DOHH2 (cell line): ENCODE data around the gene PCDHGB6.
"Not testable (repeated sequence)": the region's sequence is repeated elsewhere in the genome, so short reads cannot be mapped to it uniquely, and the experiment has no call there.

Experiments
- H3F3A ChIP-seq: fragments of 200-600 bp; sonication (generic), shearing (Covaris generic); 2 replicates; pipeline ENCODE4 v1.6.0; 2016; ENCODE audit warnings: antibody characterized with exemption, mild to moderate bottlenecking; ENCODE audit not compliant: control insufficient read depth, insufficient read depth
- H3K27ac ChIP-seq: fragments of 200-600 bp; sonication (generic); 2 replicates; pipeline ENCODE4 v1.5.1; 2014; ENCODE audit warnings: low read depth, mild to moderate bottlenecking, low read length, moderate library complexity
- H3K27me3 ChIP-seq: fragments of 200-600 bp; sonication (generic); 2 replicates; pipeline ENCODE4 v1.6.1; 2014; ENCODE audit warnings: mild to moderate bottlenecking, low read length, mixed read lengths; ENCODE audit not compliant: control insufficient read depth
- H3K36me3 ChIP-seq: fragments of 200-600 bp; sonication (generic); 2 replicates; pipeline ENCODE4 v1.6.1; 2014; ENCODE audit warnings: mild to moderate bottlenecking, low read length, moderate library complexity, mixed read lengths; ENCODE audit not compliant: control insufficient read depth
- H3K4me1 ChIP-seq: fragments of 200-600 bp; sonication (generic); 2 replicates; pipeline ENCODE4 v1.6.1; 2014; ENCODE audit warnings: mild to moderate bottlenecking, low read length, mixed read lengths; ENCODE audit not compliant: control insufficient read depth
- H3K4me2 ChIP-seq: fragments of 200-600 bp; sonication (generic); 2 replicates; pipeline ENCODE4 v1.6.0; 2014; ENCODE audit warnings: mild to moderate bottlenecking, low read length, moderate library complexity
- H3K4me3 ChIP-seq: fragments of 200-600 bp; sonication (generic); 2 replicates; pipeline ENCODE4 v1.5.1; 2014; ENCODE audit warnings: mild to moderate bottlenecking, low read length, mixed read lengths
- H3K79me2 ChIP-seq: fragments of 200-600 bp; sonication (generic); 2 replicates; pipeline ENCODE4 v1.6.1; 2014; ENCODE audit warnings: mild to moderate bottlenecking, low read length, mixed read lengths; ENCODE audit not compliant: control insufficient read depth
- H3K9me2 ChIP-seq: fragments of 200-600 bp; sonication (generic); replicated peaks from 2 replicates; pipeline ENCODE4 v1.6.1; 2014; ENCODE audit warnings: mild to moderate bottlenecking, low read length, mixed read lengths; ENCODE audit not compliant: control insufficient read depth
- H3K9me3 ChIP-seq: fragments of 200-600 bp; sonication (generic); 2 replicates; pipeline ENCODE4 v1.6.1; 2014; ENCODE audit warnings: antibody characterized with exemption, low read length, mixed read lengths; ENCODE audit not compliant: control insufficient read depth, insufficient read depth
- H4K20me1 ChIP-seq: fragments of 200-600 bp; sonication (generic); 2 replicates; pipeline ENCODE4 v1.6.0; 2014; ENCODE audit warnings: low read depth, mild to moderate bottlenecking, antibody characterized with exemption, low read length, moderate library complexity; ENCODE audit not compliant: control insufficient read depth, insufficient read depth
- EZH2phosphoT487 ChIP-seq: fragments of 200-600 bp; sonication (generic); IDR thresholded peaks from 2 replicates; pipeline ENCODE4 v1.6.1; 2017; ENCODE audit warnings: borderline replicate concordance, mild to moderate bottlenecking, antibody characterized with exemption, low read length, moderate library complexity, mixed read lengths
- TF ChIP-seq, protein P1 (sequence below): fragments of 200-600 bp; sonication (generic); IDR thresholded peaks from one replicate; pipeline ENCODE4 v1.5.1; 2014; ENCODE audit warnings: antibody characterized with exemption, mild to moderate bottlenecking, low read depth, low read length; ENCODE audit not compliant: poor library complexity, severe bottlenecking

Gene PCDHGB6

DNA sequence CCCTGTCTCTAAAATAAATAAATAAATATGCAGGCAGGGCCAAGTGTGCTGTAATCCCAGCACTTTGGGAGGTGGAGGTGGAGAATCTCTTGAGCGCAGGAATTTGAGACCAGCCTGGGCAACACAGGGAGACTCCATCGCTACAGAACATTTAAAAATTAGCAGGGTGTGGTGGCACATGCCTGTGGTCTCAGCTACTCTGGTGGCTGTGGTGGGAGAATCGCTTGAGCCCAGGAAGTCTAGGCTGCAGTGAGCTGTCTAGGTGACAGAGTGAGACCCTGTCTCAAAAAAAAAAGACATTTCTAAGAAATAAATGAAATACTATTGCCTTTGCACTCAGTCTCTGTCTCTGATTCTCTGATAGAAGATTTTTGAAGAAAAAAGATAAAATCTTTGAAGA, 3.8 kb downstream of the PCDHGB6 start:
- peaks cover 18% of the 10 kb centered on the region for H3K36me3 ChIP-seq
- H3K9me2 ChIP-seq, result no peaks in the 10 kb centered on the region
- H3F3A ChIP-seq, result no peaks in the 10 kb centered on the region
- no peaks in the 10 kb centered on the region for H3K4me1 ChIP-seq
- H3K27ac ChIP-seq, result no peak overlapping the region
- no peaks in the 10 kb centered on the region for H3K79me2 ChIP-seq
- TF ChIP-seq, protein P1, sequence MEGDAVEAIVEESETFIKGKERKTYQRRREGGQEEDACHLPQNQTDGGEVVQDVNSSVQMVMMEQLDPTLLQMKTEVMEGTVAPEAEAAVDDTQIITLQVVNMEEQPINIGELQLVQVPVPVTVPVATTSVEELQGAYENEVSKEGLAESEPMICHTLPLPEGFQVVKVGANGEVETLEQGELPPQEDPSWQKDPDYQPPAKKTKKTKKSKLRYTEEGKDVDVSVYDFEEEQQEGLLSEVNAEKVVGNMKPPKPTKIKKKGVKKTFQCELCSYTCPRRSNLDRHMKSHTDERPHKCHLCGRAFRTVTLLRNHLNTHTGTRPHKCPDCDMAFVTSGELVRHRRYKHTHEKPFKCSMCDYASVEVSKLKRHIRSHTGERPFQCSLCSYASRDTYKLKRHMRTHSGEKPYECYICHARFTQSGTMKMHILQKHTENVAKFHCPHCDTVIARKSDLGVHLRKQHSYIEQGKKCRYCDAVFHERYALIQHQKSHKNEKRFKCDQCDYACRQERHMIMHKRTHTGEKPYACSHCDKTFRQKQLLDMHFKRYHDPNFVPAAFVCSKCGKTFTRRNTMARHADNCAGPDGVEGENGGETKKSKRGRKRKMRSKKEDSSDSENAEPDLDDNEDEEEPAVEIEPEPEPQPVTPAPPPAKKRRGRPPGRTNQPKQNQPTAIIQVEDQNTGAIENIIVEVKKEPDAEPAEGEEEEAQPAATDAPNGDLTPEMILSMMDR, result no peak
- TF ChIP-seq EZH2phosphoT487, result no peak
- H4K20me1 ChIP-seq, result no peaks in the 10 kb centered on the region
- H3K4me2 ChIP-seq, result no peak overlapping the region
- no peak overlapping the region for H3K4me3 ChIP-seq
- peaks cover 14% of the 10 kb centered on the region; the same call in 1 of the 2 replicates for H3K9me3 ChIP-seq
- no peaks in the 10 kb centered on the region for H3K27me3 ChIP-seq

DNA sequence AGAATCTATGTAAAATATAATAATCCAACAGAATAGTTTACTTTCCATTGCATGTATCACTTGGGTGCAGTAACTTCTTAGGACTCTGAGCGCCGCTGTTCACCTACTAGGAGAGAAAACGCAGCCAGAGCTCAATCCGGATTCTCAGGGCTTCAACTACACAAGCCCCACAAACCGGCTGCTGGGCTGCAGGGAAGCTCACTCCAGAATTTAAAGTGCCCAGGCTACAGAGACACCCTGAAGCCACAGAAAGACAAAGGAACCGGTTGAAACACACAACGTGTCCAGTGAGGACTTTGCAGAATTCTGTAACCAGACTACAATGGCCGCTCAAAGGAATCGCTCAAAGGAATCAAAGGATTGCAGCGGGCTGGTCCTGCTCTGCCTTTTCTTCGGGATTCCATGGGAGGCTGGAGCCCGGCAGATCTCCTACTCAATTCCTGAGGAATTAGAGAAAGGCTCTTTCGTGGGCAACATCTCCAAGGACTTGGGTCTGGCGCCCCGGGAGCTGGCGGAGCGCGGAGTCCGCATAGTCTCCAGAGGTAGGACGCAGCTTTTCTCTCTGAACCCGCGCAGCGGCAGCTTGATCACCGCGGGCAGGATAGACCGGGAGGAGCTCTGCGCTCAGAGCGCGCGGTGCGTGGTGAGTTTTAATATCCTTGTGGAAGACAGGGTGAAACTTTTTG, 5.2 kb downstream of the PCDHGB6 start, which contains the start of gene PCDHGA10:
TSS of gene PCDHGA10 (plus strand) at position 134 of the 686 bp plus-strand sequence. CDS start at position 323, 189 bp downstream.
- Histone ChIP-seq H3F3A (no peaks in the 10 kb centered on the region), H3K4me3 (no peak within 1 kb of the TSS), H3K27me3 (no peaks in the 10 kb centered on the region), H3K36me3 (peaks cover 15% of the 10 kb centered on the region), H3K27ac (no peak within 1 kb of the TSS), H4K20me1 (no peaks in the 10 kb centered on the region), H3K4me1 (no peaks in the 10 kb centered on the region), H3K9me2 (no peaks in the 10 kb centered on the region), H3K79me2 (no peaks in the 10 kb centered on the region), H3K4me2 (no peak within 1 kb of the TSS), H3K9me3 (peaks cover 18% of the 10 kb centered on the region; the same call in 1 of the 2 replicates)
- TF ChIP-seq, protein P1, result peak; percentile 28
- TF ChIP-seq EZH2phosphoT487, result no peak

DNA sequence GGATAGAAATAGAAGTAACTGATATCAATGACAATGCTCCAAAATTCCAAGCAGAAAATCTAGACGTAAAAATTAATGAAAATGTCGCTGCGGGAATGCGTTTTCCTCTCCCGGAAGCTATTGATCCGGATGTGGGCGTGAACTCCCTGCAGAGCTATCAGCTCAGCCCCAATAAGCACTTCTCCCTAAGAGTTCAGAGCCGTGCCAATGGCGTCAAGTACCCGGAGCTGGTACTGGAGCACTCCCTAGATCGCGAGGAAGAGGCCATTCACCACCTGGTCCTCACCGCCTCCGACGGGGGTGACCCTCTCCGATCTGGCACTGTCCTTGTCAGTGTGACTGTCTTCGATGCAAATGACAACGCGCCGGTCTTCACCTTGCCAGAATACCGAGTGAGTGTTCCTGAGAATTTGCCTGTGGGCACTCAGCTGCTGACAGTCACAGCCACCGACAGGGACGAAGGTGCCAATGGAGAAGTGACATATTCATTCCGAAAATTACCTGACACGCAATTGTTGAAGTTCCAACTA, 5.8 kb downstream of the PCDHGB6 start:
- Histone ChIP-seq H3K4me2 (no peak overlapping the region), H3K27ac (no peak overlapping the region), H3K4me3 (no peak overlapping the region)

DNA sequence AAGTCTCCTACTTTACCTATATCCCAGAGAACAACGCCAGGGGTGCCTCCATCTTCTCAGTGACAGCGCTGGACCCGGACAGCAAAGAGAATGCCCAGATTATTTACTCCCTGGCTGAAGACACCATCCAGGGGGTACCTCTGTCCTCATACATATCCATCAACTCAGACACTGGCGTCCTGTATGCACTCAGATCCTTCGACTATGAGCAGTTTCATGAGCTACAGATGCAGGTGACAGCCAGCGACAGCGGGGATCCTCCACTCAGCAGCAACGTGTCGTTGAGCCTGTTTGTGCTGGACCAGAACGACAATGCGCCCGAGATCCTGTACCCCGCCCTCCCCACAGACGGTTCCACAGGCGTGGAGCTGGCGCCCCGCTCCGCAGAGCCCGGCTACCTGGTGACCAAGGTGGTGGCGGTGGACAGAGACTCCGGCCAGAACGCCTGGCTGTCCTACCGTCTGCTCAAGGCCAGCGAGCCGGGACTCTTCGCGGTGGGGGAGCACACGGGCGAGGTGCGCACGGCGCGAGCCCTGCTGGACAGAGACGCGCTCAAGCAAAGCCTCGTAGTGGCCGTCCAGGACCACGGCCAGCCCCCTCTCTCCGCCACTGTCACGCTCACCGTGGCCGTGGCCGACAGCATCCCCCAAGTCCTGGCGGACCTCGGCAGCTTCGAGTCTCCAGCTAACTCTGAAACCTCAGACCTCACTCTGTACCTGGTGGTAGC, 6.9 kb downstream of the PCDHGB6 start:
- not testable (repeated sequence) for H3K9me2 ChIP-seq, H3K27me3 ChIP-seq, H3K4me3 ChIP-seq, H3K79me2 ChIP-seq, H3K4me2 ChIP-seq, H3K27ac ChIP-seq, H4K20me1 ChIP-seq, H3K4me1 ChIP-seq, H3F3A ChIP-seq
- Histone ChIP-seq H3K9me3 (peaks cover 27% of the 10 kb centered on the region; the same call in 1 of the 2 replicates), H3K36me3 (peaks cover 19% of the 10 kb centered on the region)

More for the DNA sequence above, 5.8 kb downstream of the PCDHGB6 start:
- Histone ChIP-seq H4K20me1 (no peaks in the 10 kb centered on the region), H3F3A (no peaks in the 10 kb centered on the region), H3K9me2 (no peaks in the 10 kb centered on the region), H3K79me2 (no peaks in the 10 kb centered on the region), H3K27me3 (no peaks in the 10 kb centered on the region), H3K4me1 (no peaks in the 10 kb centered on the region), H3K9me3 (peaks cover 24% of the 10 kb centered on the region; the same call in 1 of the 2 replicates), H3K36me3 (peaks cover 19% of the 10 kb centered on the region)
- no peak for TF ChIP-seq EZH2phosphoT487
- TF ChIP-seq, protein P1, result no peak

DNA sequence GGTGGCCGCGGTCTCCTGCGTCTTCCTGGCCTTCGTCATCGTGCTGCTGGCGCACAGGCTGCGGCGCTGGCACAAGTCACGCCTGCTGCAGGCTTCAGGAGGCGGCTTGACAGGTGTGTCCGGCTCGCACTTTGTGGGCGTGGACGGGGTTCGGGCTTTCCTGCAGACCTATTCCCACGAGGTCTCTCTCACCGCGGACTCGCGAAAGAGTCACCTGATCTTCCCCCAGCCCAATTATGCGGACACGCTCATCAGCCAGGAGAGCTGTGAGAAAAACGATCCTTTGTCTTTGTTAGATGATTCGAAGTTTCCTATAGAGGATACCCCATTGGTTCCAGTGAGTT, 7.4 kb downstream of the PCDHGB6 start:
- not testable (repeated sequence) for H4K20me1 ChIP-seq, H3K79me2 ChIP-seq, H3F3A ChIP-seq, H3K9me2 ChIP-seq, H3K4me1 ChIP-seq, H3K27ac ChIP-seq, H3K4me3 ChIP-seq, H3K4me2 ChIP-seq, H3K27me3 ChIP-seq
- peaks cover 30% of the 10 kb centered on the region; the same call in 1 of the 2 replicates for H3K9me3 ChIP-seq
- H3K36me3 ChIP-seq, result peaks cover 19% of the 10 kb centered on the region
